Nephron progenitor cell (in vitro differentiated cells): ENCODE data around the gene PNPLA7.

Experiments used
- DNase-seq: peaks from one replicate; pipeline ENCODE4 v3.0.0; 2021
- H3K27ac Mint-ChIP-seq: 2 replicates; pipeline ENCODE4 v1.8.0; 2021; ENCODE audit warnings: mild to moderate bottlenecking, moderate library complexity, mixed read lengths
- H3K27me3 Mint-ChIP-seq: 2 replicates; pipeline ENCODE4 v1.8.0; 2021; ENCODE audit warnings: mild to moderate bottlenecking, low read depth, mixed read lengths; ENCODE audit not compliant: poor library complexity
- H3K36me3 Mint-ChIP-seq: 2 replicates; pipeline ENCODE4 v1.8.0; 2021; ENCODE audit warnings: low read depth, mixed read lengths
- H3K4me1 Mint-ChIP-seq: 2 replicates; pipeline ENCODE4 v1.8.0; 2021; ENCODE audit warnings: mixed read lengths
- H3K4me3 Mint-ChIP-seq: 2 replicates; pipeline ENCODE4 v1.8.0; 2021; ENCODE audit warnings: mild to moderate bottlenecking, moderate library complexity, mixed read lengths
- H3K9me3 Mint-ChIP-seq: 2 replicates; pipeline ENCODE4 v1.8.0; 2021; ENCODE audit warnings: mild to moderate bottlenecking, moderate library complexity, mixed read lengths
- CTCF ChIP-seq: fragments of 200-600 bp; sonication (generic); IDR thresholded peaks from 2 replicates; pipeline ENCODE4 v1.5.0; 2021; ENCODE audit warnings: antibody characterized with exemption

Gene PNPLA7

GRCh38 chr9:137590123-137590468 lies 39.9 kb upstream of the PNPLA7 start:
- TF ChIP-seq CTCF, result no peak
- Mint-ChIP-seq H3K4me3 (no peak overlapping the region), H3K9me3 (no peaks in the 10 kb centered on the region), H3K27me3 (no peaks in the 10 kb centered on the region), H3K27ac (no peak overlapping the region), H3K4me1 (peaks cover 37% of the 10 kb centered on the region), H3K36me3 (peaks cover 31% of the 10 kb centered on the region)
- no peak for DNase-seq

DNA sequence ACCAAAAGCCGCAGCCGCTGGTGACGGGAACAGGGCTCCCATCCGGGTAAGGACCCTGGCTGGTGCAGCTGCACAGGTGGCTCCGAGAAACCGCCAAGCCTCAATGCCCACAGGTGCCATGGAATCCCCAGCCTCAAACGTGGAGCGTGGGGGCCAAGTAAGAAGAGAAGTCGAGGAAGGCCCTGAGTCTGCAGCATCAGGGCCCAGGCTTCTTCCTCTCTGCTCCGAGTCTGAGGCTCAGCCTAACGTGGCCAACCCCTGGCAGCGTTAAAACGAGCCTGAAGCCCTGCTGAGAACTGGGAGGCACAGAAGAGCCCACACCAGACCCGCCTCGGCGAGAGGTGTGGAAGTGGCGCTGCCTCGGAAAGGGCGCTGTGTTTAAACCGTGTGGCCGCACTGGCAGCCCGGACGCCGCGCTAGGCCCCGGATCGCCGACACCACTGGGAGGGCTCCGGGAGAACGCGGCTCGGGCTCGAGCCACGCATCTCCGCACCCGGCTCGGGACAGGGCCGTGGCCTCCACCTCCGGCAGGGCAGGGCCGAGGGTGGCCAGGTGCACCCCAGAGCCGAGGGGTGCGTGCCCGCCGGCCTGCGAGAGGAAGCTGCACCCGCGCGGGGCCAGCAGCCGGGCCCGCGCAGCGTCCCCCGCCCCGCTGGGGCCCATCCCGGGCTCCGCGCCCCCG lies 39.4 kb upstream of the PNPLA7 start:
- no peaks in the 10 kb centered on the region for H3K9me3 Mint-ChIP-seq
- no peak for TF ChIP-seq CTCF
- H3K27me3 Mint-ChIP-seq, result no peaks in the 10 kb centered on the region
- peak overlapping the region; percentile 85 for H3K4me3 Mint-ChIP-seq
- no peak overlapping the region for H3K27ac Mint-ChIP-seq
- DNase-seq, result peak; percentile 50
- H3K4me1 Mint-ChIP-seq, result peaks cover 37% of the 10 kb centered on the region
- peaks cover 26% of the 10 kb centered on the region for H3K36me3 Mint-ChIP-seq

DNA sequence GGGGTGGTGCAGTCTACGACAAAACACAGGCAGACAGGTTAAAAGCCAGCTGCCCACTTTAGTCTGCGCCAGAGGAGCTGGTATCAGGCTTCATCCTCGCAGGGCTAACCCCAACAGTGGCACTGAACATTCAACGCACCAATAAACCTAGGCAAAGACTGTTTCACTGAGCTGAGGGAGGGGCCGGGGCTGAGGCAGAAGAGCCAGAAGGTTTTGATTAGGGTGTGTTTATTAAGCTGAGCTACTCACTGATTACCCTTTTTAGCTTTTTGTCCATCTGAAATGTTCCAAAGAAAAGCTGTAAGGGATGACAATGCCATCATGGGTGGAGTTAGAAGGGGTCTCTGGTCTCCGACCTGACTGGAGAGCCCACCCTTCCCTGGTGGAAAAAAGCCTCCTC lies 38.7 kb upstream of the PNPLA7 start:
- H3K4me3 Mint-ChIP-seq, result peak overlapping the region; percentile 85
- peaks cover 33% of the 10 kb centered on the region for H3K4me1 Mint-ChIP-seq
- TF ChIP-seq CTCF, result no peak
- DNase-seq, result no peak
- peaks cover 26% of the 10 kb centered on the region for H3K36me3 Mint-ChIP-seq
- H3K27ac Mint-ChIP-seq, result no peak overlapping the region
- H3K9me3 Mint-ChIP-seq, result no peaks in the 10 kb centered on the region
- no peaks in the 10 kb centered on the region for H3K27me3 Mint-ChIP-seq

GRCh38 chr9:137588311-137588710 lies 38.1 kb upstream of the PNPLA7 start:
- Mint-ChIP-seq H3K36me3 (peaks cover 31% of the 10 kb centered on the region), H3K27ac (no peak overlapping the region), H3K9me3 (no peaks in the 10 kb centered on the region), H3K27me3 (no peaks in the 10 kb centered on the region), H3K4me1 (peaks cover 29% of the 10 kb centered on the region), H3K4me3 (peak overlapping the region; percentile 85)
- no peak for DNase-seq
- no peak for TF ChIP-seq CTCF

DNA sequence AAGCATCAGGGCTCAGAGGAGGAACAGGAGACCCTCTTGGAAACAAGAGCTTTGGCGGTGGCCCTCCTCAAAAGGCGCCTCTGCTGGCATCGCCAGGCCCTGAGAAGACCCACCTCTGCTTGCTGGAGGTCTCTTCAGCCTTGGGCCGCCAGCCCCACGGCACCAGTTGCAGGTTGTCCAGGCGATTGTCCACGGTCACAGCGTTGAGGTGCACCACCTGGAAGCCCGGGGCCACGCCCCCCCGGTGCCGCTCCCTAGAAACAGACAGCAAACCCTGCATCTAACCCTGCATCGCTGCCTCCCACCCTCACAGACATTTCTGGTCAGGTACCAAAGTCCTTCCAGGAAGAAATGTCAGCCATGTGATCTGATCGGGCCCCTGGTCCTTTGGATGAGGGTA lies 36.7 kb upstream of the PNPLA7 start:
- no peak for TF ChIP-seq CTCF
- Mint-ChIP-seq H3K4me1 (peaks cover 23% of the 10 kb centered on the region), H3K4me3 (no peak overlapping the region), H3K9me3 (no peaks in the 10 kb centered on the region), H3K27me3 (no peaks in the 10 kb centered on the region), H3K27ac (no peak overlapping the region), H3K36me3 (peaks cover 40% of the 10 kb centered on the region)
- no peak for DNase-seq

DNA sequence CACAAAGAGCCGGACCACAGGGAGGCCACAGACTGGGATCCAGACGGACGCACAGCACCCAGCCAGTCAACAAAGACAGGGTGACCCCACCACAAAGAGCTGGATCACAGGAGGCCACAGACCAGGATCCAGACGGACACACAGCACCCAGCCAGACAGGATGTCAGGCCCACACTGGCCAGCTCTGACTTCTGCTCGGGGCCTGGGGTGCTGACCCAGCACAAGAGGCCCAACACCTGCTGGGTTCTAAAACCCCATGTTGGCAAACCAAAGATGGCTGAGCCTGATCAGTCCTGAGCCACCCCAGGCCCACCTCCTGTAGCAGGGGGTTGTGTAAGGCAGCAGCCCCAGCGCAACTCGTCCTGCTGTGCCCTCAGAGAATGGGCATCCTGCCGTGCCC lies 33.8 kb upstream of the PNPLA7 start:
- no peak for TF ChIP-seq CTCF
- H3K27ac Mint-ChIP-seq, result no peak overlapping the region
- DNase-seq, result no peak
- no peak overlapping the region for H3K4me3 Mint-ChIP-seq
- no peaks in the 10 kb centered on the region for H3K27me3 Mint-ChIP-seq
- peaks cover 45% of the 10 kb centered on the region for H3K36me3 Mint-ChIP-seq
- H3K9me3 Mint-ChIP-seq, result no peaks in the 10 kb centered on the region
- peaks cover 12% of the 10 kb centered on the region for H3K4me1 Mint-ChIP-seq
